Adrenal gland (tissue), 12 donors: ENCODE measurements around the gene GJA5. TPM values are rescaled to one million over a fixed set of nuclear protein-coding genes. Genes with fewer than 3 reads are reported as not detected.

Experiments used
- DNase-seq, 7 donors: peaks; one replicate each; pipeline ENCODE4 v3.0.0-alpha.2; 2019 to 2020
- H3K27ac ChIP-seq, 5 donors: fragments of 200-600 bp; sonication (generic) in 4 of 5; 1 replicate in 3 of 5; 2 replicates in 2 of 5; pipeline versions ENCODE4 v1.5.1 to v1.8.0; 2016 to 2020; ENCODE audit warnings: mild to moderate bottlenecking in 1 of 5
- H3K27me3 ChIP-seq: fragments of 200-600 bp; 2 replicates; pipeline ENCODE4 v1.8.0; 2021
- H3K36me3 ChIP-seq, 2 donors: fragments of 200-600 bp; replicated peaks in 1 of 2; 1 replicate in 1 of 2; 2 replicates in 1 of 2; pipeline versions ENCODE4 v1.5.1 to v1.8.0; 2018 to 2022
- H3K4me1 ChIP-seq, 2 donors: fragments of 200-600 bp; replicated peaks in 1 of 2; 1 replicate in 1 of 2; 2 replicates in 1 of 2; pipeline versions ENCODE4 v1.5.1 to v1.8.0; 2018 to 2021
- H3K4me3 ChIP-seq, 4 donors: fragments of 200-600 bp; sonication (generic) in 3 of 4; one replicate each; pipeline ENCODE4 v1.5.1; 2016 to 2018
- H3K9me3 ChIP-seq, 3 donors: fragments of 200-600 bp; sonication (generic) in 1 of 3; replicated peaks in 1 of 3; 1 replicate in 2 of 3; 2 replicates in 1 of 3; pipeline versions ENCODE4 v1.5.1 to v1.8.0; 2016 to 2021
- CTCF ChIP-seq, 6 experiments: fragments of 450-650 bp in 4 of 6; fragments of 200-600 bp in 2 of 6; sonication (generic) in 1 of 6; IDR thresholded peaks; 1 replicate in 5 of 6; 2 replicates in 1 of 6; pipeline versions ENCODE4 v1.5.1 to v1.8.0; 2016 to 2021; ENCODE audit warnings: antibody characterized with exemption in 6 of 6, mild to moderate bottlenecking in 2 of 6, moderate library complexity in 1 of 6
- POLR2A ChIP-seq, 2 donors: fragments of 450-650 bp; IDR thresholded peaks; one replicate each; pipeline ENCODE4 v1.6.1; 2017; ENCODE audit warnings: antibody characterized with exemption in 2 of 2, mild to moderate bottlenecking in 2 of 2, moderate library complexity in 1 of 2
- WGBS, 4 donors: extraction: QIAGEN DNeasy Blood & Tissue Kit in 2 of 4; methylation state at CpG; one replicate each; pipeline versions ENCODE4 v1.1.5 to v1.1.7; 2013 to 2017; 5-methylcytosine and 5-hydroxymethylcytosine counted together
- intact Hi-C, 2 donors: fragments of 100-400 bp; cut with DNase I; formaldehyde crosslinking; loops; one replicate each; pipeline versions ENCODE4 v1.14.1 to v1.15.0; 2022 to 2023
- polyA plus RNA-seq, 3 donors: library from polyadenylated mRNA; stranded (reverse); fragments of 200-250 nt in 2 of 3; fragments of 350-450 nt in 1 of 3; fragmentation: Illumina TruSeq in 1 of 3; extraction: RNeasy Lipid Tissue Mini Kit (QIAGEN cat#74804) in 1 of 3; gene quantifications; one replicate each; pipeline ENCODE4 v1.2.3, GENCODE V29; 2013 to 2014
- total RNA-seq, 9 donors: library from RNA; depleted of rRNA in 4 of 9; stranded (reverse); fragments of >200 nt in 4 of 9; fragments of 120-200 nt in 1 of 9; fragmentation: NEBNext Ultra II Directional in 1 of 9; extraction: Animal tissue kit (Norgen Biotek cat#: 25700) in 1 of 9; gene quantifications; one replicate each; pipeline versions ENCODE4 v1.1.0 to v1.2.4, GENCODE V29; 2013 to 2023
- donor health status: healthy with polysubstance abuse.
- donor health status: Bipolar disorder and iron deficiency.
- donor health status: DM: yes; HTN: yes; CAD: no.
- donor health status: DM: no; HTN: no; CAD: no.
- donor health status: DM: no; HTN: no; CAD: no.
- donor health status: DM: yes; HTN: yes; CAD: no.

Gene GJA5
- total and polyA plus RNA-seq, 12 donors: 1.5 to 11.6 (median 3.3) TPM

GRCh38 chr1:147791876-147792275, 31.5 kb upstream of the GJA5 start:
- TF ChIP-seq POLR2A (IDR thresholded peaks at IDR 0.05): no peak
- TF ChIP-seq CTCF (IDR thresholded peaks at IDR 0.05): no peak
- Histone ChIP-seq H3K4me1 (no peaks in the 10 kb centered on the region), H3K27me3 (no peaks in the 10 kb centered on the region), H3K4me3 (no peak overlapping the region), H3K36me3 (no peaks in the 10 kb centered on the region), H3K9me3 (no peaks in the 10 kb centered on the region), H3K27ac (no peak overlapping the region)
- WGBS, 4 donors: 92 to 100% (median 96%) methylated on average over 1 of the region's 1 CpG
- intact Hi-C loops: no loop called here
- DNase-seq: no peak

- H3K4me3 ChIP-seq: no peak overlapping the region
- no peaks in the 10 kb centered on the region for H3K4me1 ChIP-seq
- no peaks in the 10 kb centered on the region for H3K27me3 ChIP-seq
- no peak for DNase-seq
- intact Hi-C loops: no loop called here
- no peak for TF ChIP-seq CTCF (IDR thresholded peaks at IDR 0.05)
- no peak for TF ChIP-seq POLR2A (IDR thresholded peaks at IDR 0.05)
- no peaks in the 10 kb centered on the region for H3K9me3 ChIP-seq
- no peak overlapping the region for H3K27ac ChIP-seq
- WGBS, 4 donors: 55 to 78% (median 64%) methylated on average over 2 of the region's 2 CpGs
- no peaks in the 10 kb centered on the region for H3K36me3 ChIP-seq
Measured at GRCh38 chr1:147787765-147788164, 27.4 kb upstream of the GJA5 start.

GRCh38 chr1:147786536-147786935, 26.1 kb upstream of the GJA5 start:
- Histone ChIP-seq H3K9me3 (no peaks in the 10 kb centered on the region), H3K36me3 (no peaks in the 10 kb centered on the region), H3K4me3 (no peak overlapping the region), H3K27me3 (no peaks in the 10 kb centered on the region), H3K4me1 (no peaks in the 10 kb centered on the region), H3K27ac (no peak overlapping the region)
- 63 to 73% (median 69%) methylated on average over 3 of the region's 3 CpGs for WGBS, 4 donors
- DNase-seq: no peak
- no peak for TF ChIP-seq POLR2A (IDR thresholded peaks at IDR 0.05)
- intact Hi-C loops: no loop called here

- H3K36me3 ChIP-seq: no peaks in the 10 kb centered on the region
- no peak for TF ChIP-seq POLR2A (IDR thresholded peaks at IDR 0.05)
- no peak for TF ChIP-seq CTCF (IDR thresholded peaks at IDR 0.05)
- no peak overlapping the region for H3K27ac ChIP-seq
- 90 to 93% (median 90%) methylated on average over 7 of the region's 7 CpGs for WGBS, 4 donors
- no peak for DNase-seq
- H3K4me1 ChIP-seq: no peaks in the 10 kb centered on the region
- H3K4me3 ChIP-seq: no peak overlapping the region
- no peaks in the 10 kb centered on the region for H3K9me3 ChIP-seq
- intact Hi-C loops: no loop called here
- no peaks in the 10 kb centered on the region for H3K27me3 ChIP-seq
Measured at GRCh38 chr1:147785794-147786506, 25.5 kb upstream of the GJA5 start.

- H3K27ac ChIP-seq: no peak overlapping the region
- WGBS, 4 donors: 82 to 100% (median 92%) methylated on average over 1 of the region's 1 CpG
- H3K4me3 ChIP-seq: no peak overlapping the region
- no peaks in the 10 kb centered on the region for H3K4me1 ChIP-seq
- H3K9me3 ChIP-seq: no peaks in the 10 kb centered on the region
- H3K36me3 ChIP-seq: no peaks in the 10 kb centered on the region
- intact Hi-C loops: no loop called here
- TF ChIP-seq POLR2A (IDR thresholded peaks at IDR 0.05) (no peak), CTCF (IDR thresholded peaks at IDR 0.05) (no peak)
- no peaks in the 10 kb centered on the region for H3K27me3 ChIP-seq
- DNase-seq: no peak
Measured at GRCh38 chr1:147784941-147785340, 24.5 kb upstream of the GJA5 start.
